ENCODE measurements around the gene VWF. TPM values are rescaled to one million over a fixed set of nuclear protein-coding genes. Genes with fewer than 3 reads are reported as not detected.

VWF gene
- total RNA-seq, 1 donor from 2014 or later, result not detected

- ChIA-PET CTCF (no interaction called here), POLR2A (no interaction called here)
- Mint-ChIP-seq H3K36me3 (ENCODE audit: low read depth) (no peaks in the 10 kb centered on the region), H3K4me3 (no peak overlapping the region), H3K9me3 (no peaks in the 10 kb centered on the region), H3K27me3 (peaks cover 17% of the 10 kb centered on the region), H3K27ac (no peak overlapping the region), H3K4me1 (no peaks in the 10 kb centered on the region)
- no peak for TF ChIP-seq CTCF (IDR thresholded peaks at IDR 0.05)
- intact Hi-C loops (cut with micrococcal nuclease), result no loop called here
- ATAC-seq (ENCODE audit: low read depth) (no peak), DNase-seq (no peak)
Observed at GRCh38 chr12:5925646-5926045, 198.8 kb downstream of the VWF start.

- H3K4me1 Mint-ChIP-seq, result no peaks in the 10 kb centered on the region
- POLR2A ChIA-PET, result interaction anchor here (0.8 kb wide), 1 partner anchor 10 kb away, joined by 3 read pairs; no protein-coding TSS in a partner anchor
- DNase-seq, result no peak
- no peak overlapping the region for H3K4me3 Mint-ChIP-seq
- intact Hi-C loops (cut with micrococcal nuclease), result no loop called here
- H3K36me3 Mint-ChIP-seq (ENCODE audit: low read depth), result no peaks in the 10 kb centered on the region
- no peaks in the 10 kb centered on the region for H3K9me3 Mint-ChIP-seq
- H3K27me3 Mint-ChIP-seq, result peaks cover 17% of the 10 kb centered on the region
- no peak overlapping the region for H3K27ac Mint-ChIP-seq
- CTCF ChIA-PET, result no interaction called here
- no peak for ATAC-seq (ENCODE audit: low read depth)
- TF ChIP-seq CTCF (IDR thresholded peaks at IDR 0.05), result no peak
Observed at GRCh38 chr12:5924342-5924741, 200.1 kb downstream of the VWF start.

GRCh38 chr12:5923751-5924150, 200.7 kb downstream of the VWF start:
- Mint-ChIP-seq H3K4me3 (no peak overlapping the region), H3K36me3 (ENCODE audit: low read depth) (no peaks in the 10 kb centered on the region), H3K9me3 (no peaks in the 10 kb centered on the region), H3K4me1 (no peaks in the 10 kb centered on the region), H3K27ac (no peak overlapping the region), H3K27me3 (peaks cover 17% of the 10 kb centered on the region)
- ATAC-seq (ENCODE audit: low read depth), result no peak
- CTCF ChIA-PET, result no interaction called here
- no peak for TF ChIP-seq CTCF (IDR thresholded peaks at IDR 0.05)
- POLR2A ChIA-PET, result no interaction called here
- DNase-seq, result no peak
- intact Hi-C loops (cut with micrococcal nuclease), result no loop called here

- Mint-ChIP-seq H3K27me3 (peaks cover 17% of the 10 kb centered on the region), H3K4me1 (no peaks in the 10 kb centered on the region), H3K36me3 (ENCODE audit: low read depth) (no peaks in the 10 kb centered on the region), H3K27ac (no peak overlapping the region), H3K4me3 (no peak overlapping the region), H3K9me3 (no peaks in the 10 kb centered on the region)
- POLR2A ChIA-PET, result no interaction called here
- DNase-seq, result no peak
- no peak for ATAC-seq (ENCODE audit: low read depth)
- intact Hi-C loops (cut with micrococcal nuclease), result no loop called here
- TF ChIP-seq CTCF (IDR thresholded peaks at IDR 0.05), result no peak
- CTCF ChIA-PET, result no interaction called here
Observed at GRCh38 chr12:5923043-5923605, 201.3 kb downstream of the VWF start.

- Mint-ChIP-seq H3K4me1 (no peaks in the 10 kb centered on the region), H3K27ac (no peak overlapping the region), H3K4me3 (no peak overlapping the region), H3K36me3 (ENCODE audit: low read depth) (no peaks in the 10 kb centered on the region), H3K27me3 (peaks cover 17% of the 10 kb centered on the region), H3K9me3 (no peaks in the 10 kb centered on the region)
- DNase-seq (no peak), ATAC-seq (ENCODE audit: low read depth) (no peak)
- intact Hi-C loops (cut with micrococcal nuclease), result no loop called here
- POLR2A ChIA-PET, result no interaction called here
- TF ChIP-seq CTCF (IDR thresholded peaks at IDR 0.05), result no peak
- CTCF ChIA-PET, result no interaction called here
Observed at GRCh38 chr12:5921966-5922899, 202.2 kb downstream of the VWF start.

All from activated B cell treated with CpG ODN at 0.5 μM for 24 hours (primary cell).